HCT116 (cell line): ENCODE measurements around the gene MED19. TPM values are rescaled to one million over a fixed set of nuclear protein-coding genes. Genes with fewer than 3 reads are reported as not detected.
A peak's percentile ranks its signal among the peaks of the same experiment; 100 is the strongest.
"Not testable (repeated sequence)": the region's sequence is repeated elsewhere in the genome, so short reads cannot be mapped to it uniquely, and the experiment has no call there.

Experiments
- ATAC-seq: fragments of 200-7000 bp; cut with Tn5 transposase; 2 replicates; pipeline ENCODE4 v1.9.1; 2020; ENCODE audit warnings: mild to moderate bottlenecking, moderate library complexity
- BruUV-seq: library from RNA; stranded (reverse); fragments of 400-500 nt; replicated peaks from 2 replicates; lab custom pipeline; 2021; lab: Mats Ljungman, UMichigan
- CTCF ChIA-PET: fragments of 300-600 bp; sonication (Branson Sonifier 250); formaldehyde crosslinking; loops from one replicate; lab custom pipeline; 2021; ENCODE audit warnings: antibody characterized with exemption; lab: Charles Lee
- POLR2A ChIA-PET: fragments of 300-600, 350-600 bp; sonication (Branson Sonifier 250); formaldehyde crosslinking; loops from one replicate; lab custom pipeline; 2021; ENCODE audit warnings: antibody characterized with exemption; lab: Charles Lee
- RAD21 ChIA-PET, 2 experiments: fragments of 300-600 bp; sonication (Branson Sonifier 250); formaldehyde crosslinking; loops; one replicate each; lab custom pipeline; 2023; ENCODE audit warnings: low total read pairs in 2 of 2; ENCODE audit not compliant: uncharacterized antibody in 2 of 2, unreplicated experiment in 2 of 2, low non-redundant PET in 1 of 2; lab: Charles Lee
- DNase-seq: peaks from one replicate; pipeline ENCODE4 v3.0.0-alpha.2; 2010; ENCODE audit warnings: low read depth, low spot score
- H2AFZ ChIP-seq: fragments of 200-600 bp; shearing (Covaris generic), sonication (generic); 2 replicates; pipeline ENCODE4 v1.6.1; 2017; ENCODE audit warnings: low read depth, mixed run types, mixed read lengths, antibody characterized with exemption, low read length; ENCODE audit not compliant: poor library complexity, severe bottlenecking
- H3K27ac ChIP-seq: 2 replicates; pipeline ENCODE4 v1.5.1; 2012; ENCODE audit warnings: low read depth, low read length
- H3K27me3 ChIP-seq: fragments of 200-600 bp; sonication (generic); 2 replicates; pipeline ENCODE4 v1.6.1; 2016; ENCODE audit warnings: mixed run types, low read length, mixed read lengths; ENCODE audit not compliant: insufficient read depth
- H3K36me3 ChIP-seq, 2 experiments: fragments of 200-500 bp in 1 of 2; fragments of 200-600 bp in 1 of 2; sonication (Bioruptor generic) in 1 of 2; sonication (generic) in 1 of 2; 2 replicates each; pipeline versions ENCODE4 v1.5.1 to v1.6.1; 2014 to 2016; ENCODE audit warnings: low read length in 2 of 2, inconsistent platforms in 1 of 2, mixed read lengths in 1 of 2, mixed run types in 1 of 2; ENCODE audit not compliant: insufficient read depth in 2 of 2, control insufficient read depth in 1 of 2
- H3K4me1 ChIP-seq, 2 experiments: fragments of 200-600 bp in 1 of 2; sonication (generic) in 1 of 2; 2 replicates each; pipeline versions ENCODE4 v1.5.1 to v1.6.1; 2012 to 2017; ENCODE audit warnings: low read length in 2 of 2, inconsistent platforms in 1 of 2, mild to moderate bottlenecking in 1 of 2, mixed read lengths in 1 of 2, mixed run types in 1 of 2, moderate library complexity in 1 of 2; ENCODE audit not compliant: insufficient read depth in 2 of 2, control insufficient read depth in 1 of 2
- H3K4me2 ChIP-seq: fragments of 200-600 bp; sonication (generic); 2 replicates; pipeline ENCODE4 v1.6.1; 2017; ENCODE audit warnings: mixed run types, low read length, mixed read lengths
- H3K4me3 ChIP-seq, 2 experiments: fragments of 200-600 bp in 1 of 2; sonication (generic) in 1 of 2; replicated peaks in 1 of 2; 2 replicates each; pipeline ENCODE4 v1.5.1; 2011 to 2016; ENCODE audit warnings: low read length in 2 of 2, control low read depth in 1 of 2, low read depth in 1 of 2, mild to moderate bottlenecking in 1 of 2, mixed read lengths in 1 of 2, mixed run types in 1 of 2
- H3K79me2 ChIP-seq: fragments of 200-600 bp; sonication (generic); 2 replicates; pipeline ENCODE4 v1.6.1; 2017; ENCODE audit warnings: mild to moderate bottlenecking, mixed run types, low read length, moderate library complexity, mixed read lengths; ENCODE audit not compliant: insufficient read depth
- H3K9ac ChIP-seq: fragments of 200-600 bp; sonication (generic); 2 replicates; pipeline ENCODE4 v1.6.1; 2016; ENCODE audit warnings: low read length, mixed read lengths
- H3K9me2 ChIP-seq: fragments of 200-600 bp; sonication (generic), shearing (Covaris generic); 2 replicates; pipeline ENCODE4 v1.6.1; 2017; ENCODE audit warnings: mixed run types, mild to moderate bottlenecking, moderate library complexity; ENCODE audit not compliant: insufficient read depth
- H3K9me3 ChIP-seq, 2 experiments: fragments of 200-500 bp in 1 of 2; fragments of 200-600 bp in 1 of 2; sonication (Bioruptor generic) in 1 of 2; sonication (generic) in 1 of 2; 2 replicates each; pipeline ENCODE4 v1.6.1; 2014 to 2017; ENCODE audit warnings: low read length in 2 of 2, mixed read lengths in 2 of 2, inconsistent platforms in 1 of 2, low read depth in 1 of 2, mild to moderate bottlenecking in 1 of 2, mixed run types in 1 of 2, moderate library complexity in 1 of 2; ENCODE audit not compliant: control insufficient read depth in 1 of 2, insufficient read depth in 1 of 2
- H4K20me1 ChIP-seq: fragments of 200-600 bp; sonication (generic), shearing (Covaris generic); 2 replicates; pipeline ENCODE4 v1.6.1; 2017; ENCODE audit warnings: mixed run types, mild to moderate bottlenecking, moderate library complexity; ENCODE audit not compliant: insufficient read depth
- CBX3 ChIP-seq: IDR thresholded peaks from 2 replicates; pipeline ENCODE4 v1.6.1; 2012; ENCODE audit warnings: low read depth
- EGR1 ChIP-seq: IDR thresholded peaks from 2 replicates; pipeline ENCODE4 v1.6.1; 2012; ENCODE audit warnings: low read depth
- ELF1 ChIP-seq: IDR thresholded peaks from 2 replicates; pipeline ENCODE4 v1.6.1; 2012; ENCODE audit warnings: low read depth, borderline replicate concordance
- JUND ChIP-seq: IDR thresholded peaks from 2 replicates; pipeline ENCODE4 v1.6.1; 2012
- MAX ChIP-seq: IDR thresholded peaks from 2 replicates; pipeline ENCODE4 v1.6.1; 2012
- POLR2A ChIP-seq: IDR thresholded peaks from 2 replicates; pipeline ENCODE4 v1.7.0; 2011; ENCODE audit warnings: borderline replicate concordance; ENCODE audit not compliant: insufficient read depth, insufficient read length; ENCODE audit errors: extremely low read depth
- POLR2AphosphoS5 ChIP-seq: IDR thresholded peaks from 2 replicates; pipeline ENCODE4 v1.6.1; 2011; ENCODE audit warnings: mild to moderate bottlenecking, low read depth, low read length, moderate library complexity
- RAD21 ChIP-seq: IDR thresholded peaks from 2 replicates; pipeline ENCODE4 v1.6.1; 2012; ENCODE audit warnings: low read depth, mild to moderate bottlenecking
- REST ChIP-seq: IDR thresholded peaks from 2 replicates; pipeline ENCODE4 v1.6.1; 2012; ENCODE audit warnings: low read depth
- SP1 ChIP-seq: IDR thresholded peaks from 2 replicates; pipeline ENCODE4 v1.6.1; 2012; ENCODE audit warnings: low read depth
- SRF ChIP-seq: IDR thresholded peaks from 2 replicates; pipeline ENCODE4 v1.6.1; 2012; ENCODE audit warnings: low read depth
- ZBTB33 ChIP-seq: IDR thresholded peaks from 2 replicates; pipeline ENCODE4 v1.6.1; 2011; ENCODE audit warnings: mild to moderate bottlenecking, low read length, moderate library complexity; ENCODE audit not compliant: insufficient replicate concordance; ENCODE audit errors: extremely low read depth
- ZFX ChIP-seq: fragments of 450-650 bp; IDR thresholded peaks from 2 replicates; pipeline ENCODE4 v1.6.1; 2017
- intact Hi-C: fragments of 100-400 bp; cut with micrococcal nuclease; formaldehyde crosslinking; loops from 2 replicates; pipeline ENCODE4 v1.10.0; 2022
- total RNA-seq: library from RNA; stranded (reverse); gene quantifications from one replicate; pipeline ENCODE4 v1.2.1, GENCODE V29; 2021; ENCODE audit not compliant: unreplicated experiment

Gene MED19
- total RNA-seq, 1 experiment from 2014 or later, result 18.0 TPM

- TF ChIP-seq CBX3 (no peak), RAD21 (no peak), SP1 (no peak)
Observed at GRCh38 chr11:57727185-57727584, 15.2 kb upstream of the MED19 start (continued).

GRCh38 chr11:57716726-57717125 lies 4.7 kb upstream of the MED19 start:
- H3K9me3 ChIP-seq, H3K27ac ChIP-seq, H3K4me3 ChIP-seq, H2AFZ ChIP-seq, H3K9me2 ChIP-seq, H4K20me1 ChIP-seq, CTCF ChIA-PET, ATAC-seq, H3K4me2 ChIP-seq, H3K27me3 ChIP-seq, intact Hi-C loops, BruUV-seq, RAD21 ChIA-PET, DNase-seq, POLR2A ChIA-PET, H3K9ac ChIP-seq: not testable (repeated sequence)
- peaks cover 74% of the 10 kb centered on the region for H3K79me2 ChIP-seq
- peaks cover 10 to 14% of the 10 kb centered on the region in 2 experiments; a peak in 2 of 4 replicates for H3K4me1 ChIP-seq
- H3K36me3 ChIP-seq, result peaks cover 4 to 19% of the 10 kb centered on the region in 2 experiments; a peak in 2 of 4 replicates

- Histone ChIP-seq H3K4me2 (peak overlapping the region; percentile 78), H3K4me1 (peaks cover 18 to 22% of the 10 kb centered on the region in 2 experiments), H3K27ac (no peak overlapping the region), H3K27me3 (no peaks in the 10 kb centered on the region), H3K36me3 (peaks cover 4 to 8% of the 10 kb centered on the region in 2 experiments; a peak in 2 of 4 replicates), H3K9me2 (no peaks in the 10 kb centered on the region), H3K9ac (peak overlapping the region; percentile 98), H4K20me1 (no peaks in the 10 kb centered on the region)
- ChIA-PET CTCF (interaction anchor here (0.6 to 0.8 kb wide), 2 partner anchors 11 to 85 kb away, joined by 3 read pairs; no protein-coding TSS in a partner anchor), RAD21 (no interaction called here)
- DNase-seq (no peak), ATAC-seq (no peak)
- intact Hi-C loops, result loop anchor here (2.0 to 5.0 kb wide), 2 partner anchors 47 to 863 kb away; partner anchors contain the start of genes LPXN and ZFP91
- TF ChIP-seq JUND, result no peak
- no peak for TF ChIP-seq MAX
- no peak for TF ChIP-seq POLR2A
- TF ChIP-seq ZBTB33, result no peak
- TF ChIP-seq ZFX, result no peak
- no peak for TF ChIP-seq ELF1
- no peak for TF ChIP-seq POLR2AphosphoS5
- TF ChIP-seq REST, result no peak
- no peak for TF ChIP-seq RAD21
- TF ChIP-seq EGR1, result no peak
- TF ChIP-seq SRF, result no peak
- TF ChIP-seq, all 23 proteins: peak for 0
- Histone ChIP-seq H3K79me2 (peaks cover 68% of the 10 kb centered on the region), H3K4me3 (peak overlapping the region; percentile 91 to 98), H3K9me3 (no peaks in the 10 kb centered on the region), H2AFZ (no peak overlapping the region)
- BruUV-seq, result no TSS peak
- POLR2A ChIA-PET, result interaction anchor here (1.3 kb wide), 1 partner anchor 10 kb away, joined by 3 read pairs; no protein-coding TSS in a partner anchor
Observed at GRCh38 chr11:57713835-57714234, 1.8 kb upstream of the MED19 start.
